Measurements from ENCODE around the gene PDLIM3.

PDLIM3 gene

DNA sequence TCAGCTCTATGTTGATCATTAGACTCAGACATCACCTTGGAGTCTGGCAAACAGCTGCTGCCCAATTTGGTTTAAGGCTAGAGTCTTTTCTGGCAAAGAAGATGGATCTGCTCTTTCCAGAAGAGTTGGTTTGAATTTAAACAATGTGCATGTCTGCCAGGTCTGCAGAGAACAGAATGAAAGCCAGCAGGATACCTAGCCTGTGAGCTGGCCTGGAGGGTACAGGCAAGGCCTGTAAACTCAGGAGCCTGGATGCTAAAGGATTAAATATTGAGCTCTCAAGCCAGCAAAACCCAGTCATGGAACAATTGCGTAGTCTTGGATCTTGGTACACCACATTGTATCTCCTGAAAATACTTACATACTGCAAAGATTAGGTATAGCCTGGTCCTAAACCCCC lies 15.6 kb upstream of the PDLIM3 start:
- Histone ChIP-seq H3K79me2 (ENCODE audit: insufficient read depth, low read length) (no peaks in the 10 kb centered on the region), H3K36me3 (ENCODE audit: insufficient read depth, low read length) (no peaks in the 10 kb centered on the region), H3K27me3 (ENCODE audit: insufficient read depth, low read length, poor library complexity) (no peaks in the 10 kb centered on the region), H3K9ac (ENCODE audit: low read depth, low read length) (no peak overlapping the region), H3K9me3 (ENCODE audit: insufficient read depth, low read length, severe bottlenecking) (no peaks in the 10 kb centered on the region), H3K4me3 (ENCODE audit: low read depth in 1 of 2, low read length in 2 of 2) (no peak overlapping the region), H4K20me1 (ENCODE audit: insufficient read depth, low read length) (no peaks in the 10 kb centered on the region), H3K4me1 (ENCODE audit: insufficient read depth, low read length) (no peaks in the 10 kb centered on the region), H3K4me2 (ENCODE audit: insufficient read depth, low read length) (no peak overlapping the region), H2AFZ (ENCODE audit: low read depth, low read length) (no peak overlapping the region), H3K27ac (ENCODE audit: low read length) (no peak overlapping the region)
- no peak for ATAC-seq (ENCODE audit: insufficient read depth, low read depth)
- TF ChIP-seq EZH2 (IDR thresholded peaks at IDR 0.05; ENCODE audit: borderline replicate concordance, low read depth, low read length, severe bottlenecking) (no peak), CTCF (IDR thresholded peaks at IDR 0.05; ENCODE audit: borderline replicate concordance, extremely low read depth, low read length, poor library complexity, severe bottlenecking) (no peak)
- DNase-seq: no peak

DNA sequence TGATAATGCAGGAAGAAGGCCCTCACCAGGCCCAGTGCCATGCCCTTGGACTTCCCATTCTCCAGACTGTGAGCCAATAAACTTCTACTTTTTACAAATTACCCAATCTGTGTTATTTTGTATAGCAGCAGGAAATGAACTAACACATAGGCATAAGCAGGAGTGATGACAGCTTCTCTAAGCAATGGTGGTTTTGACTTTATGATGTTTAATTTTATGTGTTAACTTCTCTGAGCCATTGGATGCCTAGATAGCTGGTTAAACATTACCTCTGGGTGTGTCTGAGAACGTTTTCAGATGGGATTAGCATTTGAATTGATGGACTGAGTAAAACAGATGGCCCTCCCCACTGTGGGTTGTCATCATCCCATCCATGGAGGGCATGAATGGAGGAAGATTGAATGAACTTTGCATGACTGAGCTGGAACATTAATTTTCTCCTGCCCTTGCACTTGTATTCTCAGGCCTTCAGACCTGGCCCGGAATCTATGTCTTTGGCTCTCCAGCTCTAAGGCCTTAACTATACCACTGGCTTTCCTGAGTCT lies 13.9 kb upstream of the PDLIM3 start:
- no peaks in the 10 kb centered on the region for H4K20me1 ChIP-seq (ENCODE audit: insufficient read depth, low read length)
- TF ChIP-seq CTCF (IDR thresholded peaks at IDR 0.05; ENCODE audit: borderline replicate concordance, extremely low read depth, low read length, poor library complexity, severe bottlenecking): no peak
- TF ChIP-seq EZH2 (IDR thresholded peaks at IDR 0.05; ENCODE audit: borderline replicate concordance, low read depth, low read length, severe bottlenecking): no peak
- H3K79me2 ChIP-seq (ENCODE audit: insufficient read depth, low read length): no peaks in the 10 kb centered on the region
- H3K4me3 ChIP-seq (ENCODE audit: low read depth in 1 of 2, low read length in 2 of 2): no peak overlapping the region
- no peaks in the 10 kb centered on the region for H3K4me1 ChIP-seq (ENCODE audit: insufficient read depth, low read length)
- H3K36me3 ChIP-seq (ENCODE audit: insufficient read depth, low read length): no peaks in the 10 kb centered on the region
- H3K27ac ChIP-seq (ENCODE audit: low read length): no peak overlapping the region
- H3K27me3 ChIP-seq (ENCODE audit: insufficient read depth, low read length, poor library complexity): no peaks in the 10 kb centered on the region
- H3K9me3 ChIP-seq (ENCODE audit: insufficient read depth, low read length, severe bottlenecking): no peaks in the 10 kb centered on the region
- H3K9ac ChIP-seq (ENCODE audit: low read depth, low read length): no peak overlapping the region
- no peak overlapping the region for H3K4me2 ChIP-seq (ENCODE audit: insufficient read depth, low read length)
- no peak for DNase-seq
- no peak for ATAC-seq (ENCODE audit: insufficient read depth, low read depth)
- no peak overlapping the region for H2AFZ ChIP-seq (ENCODE audit: low read depth, low read length)

DNA sequence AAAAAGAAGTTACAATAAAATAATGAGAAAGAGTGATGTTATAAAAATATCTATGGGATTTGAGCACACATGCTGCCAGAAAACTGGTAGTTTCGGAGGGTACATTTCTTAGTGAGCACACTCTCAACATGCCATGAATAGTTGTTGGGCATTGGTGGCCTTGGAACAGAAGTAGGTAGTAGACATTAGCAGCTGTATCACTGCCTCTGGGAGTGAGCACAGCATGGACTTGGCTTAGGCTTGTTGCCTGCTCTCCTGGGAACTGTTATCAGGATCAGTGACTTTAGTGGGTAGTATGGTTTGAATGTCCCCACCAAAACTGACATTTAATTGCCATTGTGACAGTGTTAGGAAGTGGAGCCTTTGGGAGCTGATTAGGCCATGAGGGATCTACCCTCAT lies 13.3 kb upstream of the PDLIM3 start:
- Histone ChIP-seq H4K20me1 (ENCODE audit: insufficient read depth, low read length) (no peaks in the 10 kb centered on the region), H3K27ac (ENCODE audit: low read length) (no peak overlapping the region), H3K4me1 (ENCODE audit: insufficient read depth, low read length) (no peaks in the 10 kb centered on the region), H3K9me3 (ENCODE audit: insufficient read depth, low read length, severe bottlenecking) (no peaks in the 10 kb centered on the region), H3K4me2 (ENCODE audit: insufficient read depth, low read length) (no peak overlapping the region), H3K4me3 (ENCODE audit: low read depth in 1 of 2, low read length in 2 of 2) (no peak overlapping the region), H2AFZ (ENCODE audit: low read depth, low read length) (no peak overlapping the region), H3K36me3 (ENCODE audit: insufficient read depth, low read length) (no peaks in the 10 kb centered on the region), H3K79me2 (ENCODE audit: insufficient read depth, low read length) (no peaks in the 10 kb centered on the region), H3K27me3 (ENCODE audit: insufficient read depth, low read length, poor library complexity) (no peaks in the 10 kb centered on the region), H3K9ac (ENCODE audit: low read depth, low read length) (no peak overlapping the region)
- ATAC-seq (ENCODE audit: insufficient read depth, low read depth): no peak
- DNase-seq: no peak
- TF ChIP-seq EZH2 (IDR thresholded peaks at IDR 0.05; ENCODE audit: borderline replicate concordance, low read depth, low read length, severe bottlenecking) (no peak), CTCF (IDR thresholded peaks at IDR 0.05; ENCODE audit: borderline replicate concordance, extremely low read depth, low read length, poor library complexity, severe bottlenecking) (no peak)

DNA sequence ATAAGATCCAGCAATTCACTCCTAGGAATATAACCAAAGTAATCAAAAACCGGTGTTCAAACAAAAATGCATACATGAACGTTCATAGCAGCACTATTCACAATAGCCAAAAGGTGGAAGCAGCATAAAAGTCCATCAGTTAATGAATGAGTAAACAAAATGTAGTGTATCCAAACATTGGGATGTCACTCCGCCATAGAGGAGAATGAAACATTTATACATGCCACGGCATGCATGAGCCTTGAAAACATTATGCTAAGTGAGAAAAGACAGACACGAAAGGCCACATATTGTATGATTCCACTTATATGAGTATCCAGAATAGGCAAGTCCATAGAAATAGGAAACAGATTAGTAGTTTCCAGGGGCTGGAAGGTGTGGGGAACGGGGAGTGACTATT lies 11.0 kb upstream of the PDLIM3 start:
- ATAC-seq (ENCODE audit: insufficient read depth, low read depth): no peak
- Histone ChIP-seq H3K36me3 (ENCODE audit: insufficient read depth, low read length) (no peaks in the 10 kb centered on the region), H3K4me3 (ENCODE audit: low read depth in 1 of 2, low read length in 2 of 2) (no peak overlapping the region), H3K4me1 (ENCODE audit: insufficient read depth, low read length) (no peaks in the 10 kb centered on the region), H3K4me2 (ENCODE audit: insufficient read depth, low read length) (no peak overlapping the region), H2AFZ (ENCODE audit: low read depth, low read length) (no peak overlapping the region), H3K27ac (ENCODE audit: low read length) (no peak overlapping the region), H3K27me3 (ENCODE audit: insufficient read depth, low read length, poor library complexity) (no peaks in the 10 kb centered on the region), H3K9ac (ENCODE audit: low read depth, low read length) (no peak overlapping the region), H4K20me1 (ENCODE audit: insufficient read depth, low read length) (no peaks in the 10 kb centered on the region), H3K79me2 (ENCODE audit: insufficient read depth, low read length) (no peaks in the 10 kb centered on the region), H3K9me3 (ENCODE audit: insufficient read depth, low read length, severe bottlenecking) (no peaks in the 10 kb centered on the region)
- no peak for DNase-seq
- no peak for TF ChIP-seq CTCF (IDR thresholded peaks at IDR 0.05; ENCODE audit: borderline replicate concordance, extremely low read depth, low read length, poor library complexity, severe bottlenecking)
- TF ChIP-seq EZH2 (IDR thresholded peaks at IDR 0.05; ENCODE audit: borderline replicate concordance, low read depth, low read length, severe bottlenecking): no peak

Data from DND-41 (cell line).